Natural killer cell (primary cell): ENCODE data around the gene AHSG. TPM values are rescaled to one million over a fixed set of nuclear protein-coding genes. Genes with fewer than 3 reads are reported as not detected.

ENCODE experiments used
- ATAC-seq, 3 donors: fragments of 150-1000 bp in 2 of 3; fragments of 200-7000 bp in 1 of 3; cut with Tn5 transposase; 1 replicate in 1 of 3; 2 replicates in 2 of 3; pipeline ENCODE4 v1.10.0; 2021; ENCODE audit warnings: mild to moderate bottlenecking in 2 of 3, moderate library complexity in 2 of 3
- DNase-seq, 2 donors: peaks; one replicate each; pipeline versions ENCODE4 v3.0.0 to v3.0.0-alpha.2; 2013 to 2021; ENCODE audit warnings: mixed read lengths in 1 of 2
- H3K27ac ChIP-seq: one replicate; pipeline ENCODE4 v1.5.1; 2013; ENCODE audit warnings: mild to moderate bottlenecking, low read length
- H3K27me3 ChIP-seq: one replicate; pipeline ENCODE4 v1.6.1; 2013; ENCODE audit warnings: low read length; ENCODE audit not compliant: control insufficient read depth, insufficient read depth
- H3K36me3 ChIP-seq: one replicate; pipeline ENCODE4 v1.6.1; 2013; ENCODE audit warnings: low read length; ENCODE audit not compliant: control insufficient read depth, insufficient read depth
- H3K4me1 ChIP-seq: one replicate; pipeline ENCODE4 v1.6.1; 2013; ENCODE audit warnings: low read length; ENCODE audit not compliant: control insufficient read depth, insufficient read depth
- H3K4me3 ChIP-seq: one replicate; pipeline ENCODE4 v1.5.1; 2013; ENCODE audit warnings: low read length
- H3K9me3 ChIP-seq: one replicate; pipeline ENCODE4 v1.6.1; 2013; ENCODE audit warnings: low read length; ENCODE audit not compliant: control insufficient read depth, insufficient read depth
- H3K27ac Mint-ChIP-seq, 2 donors: one replicate each; pipeline ENCODE4 v1.8.0; 2022; ENCODE audit warnings: mild to moderate bottlenecking in 2 of 2, mixed read lengths in 2 of 2, moderate library complexity in 1 of 2
- H3K27me3 Mint-ChIP-seq, 2 donors: one replicate each; pipeline ENCODE4 v1.8.0; 2022; ENCODE audit warnings: low read depth in 2 of 2, mixed read lengths in 2 of 2
- H3K36me3 Mint-ChIP-seq: one replicate; pipeline ENCODE4 v1.8.0; 2022; ENCODE audit warnings: mixed read lengths
- H3K4me1 Mint-ChIP-seq, 2 donors: one replicate each; pipeline ENCODE4 v1.8.0; 2022; ENCODE audit warnings: mixed read lengths in 2 of 2
- H3K4me3 Mint-ChIP-seq: one replicate; pipeline ENCODE4 v1.8.0; 2022; ENCODE audit warnings: mild to moderate bottlenecking, moderate library complexity, mixed read lengths
- H3K9me3 Mint-ChIP-seq, 2 donors: one replicate each; pipeline ENCODE4 v1.8.0; 2022; ENCODE audit warnings: mixed read lengths in 2 of 2
- CTCF ChIP-seq: fragments of 200-600 bp; IDR thresholded peaks from one replicate; pipeline ENCODE4 v1.8.0; 2022; ENCODE audit warnings: antibody characterized with exemption
- WGBS: methylation state at CpG from one replicate; pipeline ENCODE4 v1.1.7; 2013; ENCODE audit warnings: missing lambda C conversion rate; ENCODE audit not compliant: insufficient coverage; 5-methylcytosine and 5-hydroxymethylcytosine counted together
- intact Hi-C: fragments of 100-400 bp; cut with micrococcal nuclease; formaldehyde crosslinking; loops from one replicate; pipeline ENCODE4 v1.14.2; 2022
- total RNA-seq, 4 donors: library from RNA; stranded (reverse); fragments of 120-200 nt in 1 of 4; gene quantifications; one replicate each; pipeline versions ENCODE4 v1.2.3 to v1.2.4, GENCODE V29; 2013 to 2022

Gene AHSG
- total RNA-seq, 3 donors from 2014 or later (not counting 1 experiment from before 2014, with no cell fraction given), result not detected

GRCh38 chr3:186624598-186624997 is 11.7 kb downstream of the AHSG start:
- 79% methylated on average over 4 of the region's 4 CpGs for WGBS
- TF ChIP-seq CTCF, result no peak
- no peak overlapping the region for H3K4me3 Mint-ChIP-seq

GRCh38 chr3:186625600-186626042 is 12.8 kb downstream of the AHSG start:
- Histone ChIP-seq H3K27me3 (peaks cover 2% of the 10 kb centered on the region), H3K36me3 (no peaks in the 10 kb centered on the region), H3K4me1 (no peaks in the 10 kb centered on the region), H3K4me3 (no peak overlapping the region), H3K9me3 (no peaks in the 10 kb centered on the region), H3K27ac (no peak overlapping the region)
- Mint-ChIP-seq H3K4me3 (no peak overlapping the region), H3K4me1 (no peaks in the 10 kb centered on the region), H3K9me3 (no peaks in the 10 kb centered on the region), H3K27ac (no peak overlapping the region), H3K27me3 (peaks cover 16 to 18% of the 10 kb centered on the region in 2 donors), H3K36me3 (no peaks in the 10 kb centered on the region)
- 75% methylated on average over 4 of the region's 4 CpGs for WGBS
- DNase-seq (no peak), ATAC-seq (no peak)
- intact Hi-C loops, result no loop called here
- TF ChIP-seq CTCF, result no peak

More at GRCh38 chr3:186624598-186624997, 11.7 kb downstream of the AHSG start:
- intact Hi-C loops, result no loop called here
- H3K4me1 ChIP-seq, result no peaks in the 10 kb centered on the region
- Mint-ChIP-seq H3K36me3 (no peaks in the 10 kb centered on the region), H3K27me3 (peaks cover 13% of the 10 kb centered on the region in 2 donors), H3K9me3 (no peaks in the 10 kb centered on the region), H3K4me1 (no peaks in the 10 kb centered on the region), H3K27ac (no peak overlapping the region)
- H3K27ac ChIP-seq, result no peak overlapping the region
- no peak overlapping the region for H3K4me3 ChIP-seq
- H3K27me3 ChIP-seq, result peaks cover 2% of the 10 kb centered on the region
- ATAC-seq (no peak), DNase-seq (no peak)
- no peaks in the 10 kb centered on the region for H3K9me3 ChIP-seq
- H3K36me3 ChIP-seq, result no peaks in the 10 kb centered on the region

- intact Hi-C loops, result no loop called here
- no peak for DNase-seq
- no peaks in the 10 kb centered on the region for H3K4me1 ChIP-seq
- ATAC-seq, result no peak
- H3K4me1 Mint-ChIP-seq, result no peaks in the 10 kb centered on the region
- H3K27me3 Mint-ChIP-seq, result peaks cover 21 to 24% of the 10 kb centered on the region in 2 donors
- H3K9me3 Mint-ChIP-seq, result no peaks in the 10 kb centered on the region
- no peak overlapping the region for H3K27ac ChIP-seq
- H3K4me3 Mint-ChIP-seq, result no peak overlapping the region
- H3K36me3 Mint-ChIP-seq, result no peaks in the 10 kb centered on the region
- H3K9me3 ChIP-seq, result no peaks in the 10 kb centered on the region
- H3K27ac Mint-ChIP-seq, result no peak overlapping the region
- no peak for TF ChIP-seq CTCF
- no peaks in the 10 kb centered on the region for H3K36me3 ChIP-seq
- no peak overlapping the region for H3K4me3 ChIP-seq
- H3K27me3 ChIP-seq, result peaks cover 2% of the 10 kb centered on the region
- WGBS, result 74% methylated on average over 7 of the region's 7 CpGs
These were observed 13.5 kb downstream of the AHSG start for GRCh38 chr3:186626254-186626847.

- intact Hi-C loops, result no loop called here
- peaks cover 13 to 16% of the 10 kb centered on the region in 2 donors for H3K27me3 Mint-ChIP-seq
- whole genome bisulfite sequencing, result 93% methylated on average over 5 of the region's 7 CpGs
- no peaks in the 10 kb centered on the region for H3K36me3 ChIP-seq
- no peaks in the 10 kb centered on the region for H3K36me3 Mint-ChIP-seq
- H3K27ac ChIP-seq, result no peak overlapping the region
- no peak overlapping the region for H3K4me3 Mint-ChIP-seq
- no peak for ATAC-seq
- H3K27me3 ChIP-seq, result peaks cover 2% of the 10 kb centered on the region
- no peaks in the 10 kb centered on the region for H3K9me3 ChIP-seq
- DNase-seq, result no peak
- H3K4me1 Mint-ChIP-seq, result no peaks in the 10 kb centered on the region
- H3K4me1 ChIP-seq, result no peaks in the 10 kb centered on the region
- H3K4me3 ChIP-seq, result no peak overlapping the region
- no peak for TF ChIP-seq CTCF
- no peak overlapping the region for H3K27ac Mint-ChIP-seq
- H3K9me3 Mint-ChIP-seq, result no peaks in the 10 kb centered on the region
These were observed 15.1 kb downstream of the AHSG start for GRCh38 chr3:186627852-186628414.
